Measurements from ENCODE around the gene CAMK2B.

CAMK2B gene

DNA sequence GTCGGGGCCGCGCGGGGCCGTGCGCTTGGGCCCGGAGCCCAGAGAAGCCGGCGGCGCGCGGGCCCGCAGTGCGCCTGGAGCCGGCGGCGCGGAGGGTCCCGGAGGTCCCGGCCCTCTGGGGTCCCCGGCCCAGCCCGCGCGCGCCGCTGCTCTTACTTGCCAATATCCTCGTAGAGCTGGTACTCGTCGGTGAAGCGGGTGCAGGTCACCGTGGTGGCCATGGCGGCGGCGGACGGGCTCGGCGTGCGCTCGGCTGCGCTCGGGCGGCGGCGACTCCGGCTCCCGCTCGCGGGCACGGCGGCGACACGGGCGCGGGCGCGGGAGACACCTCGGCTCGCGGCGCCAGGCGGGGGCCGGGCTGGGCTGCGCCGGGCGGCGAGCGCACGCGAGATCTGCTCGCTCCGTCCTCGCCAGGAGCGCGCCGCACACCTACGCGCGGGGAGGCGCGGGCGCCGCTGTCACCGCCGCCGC lies at the start of gene CAMK2B:
Gene CAMK2B (minus strand): TSS at position 394 of the 471 bp plus-strand sequence. CDS start 173 bp downstream, at position 221.
- DNase-seq (ENCODE audit: low spot score), result no peak

DNA sequence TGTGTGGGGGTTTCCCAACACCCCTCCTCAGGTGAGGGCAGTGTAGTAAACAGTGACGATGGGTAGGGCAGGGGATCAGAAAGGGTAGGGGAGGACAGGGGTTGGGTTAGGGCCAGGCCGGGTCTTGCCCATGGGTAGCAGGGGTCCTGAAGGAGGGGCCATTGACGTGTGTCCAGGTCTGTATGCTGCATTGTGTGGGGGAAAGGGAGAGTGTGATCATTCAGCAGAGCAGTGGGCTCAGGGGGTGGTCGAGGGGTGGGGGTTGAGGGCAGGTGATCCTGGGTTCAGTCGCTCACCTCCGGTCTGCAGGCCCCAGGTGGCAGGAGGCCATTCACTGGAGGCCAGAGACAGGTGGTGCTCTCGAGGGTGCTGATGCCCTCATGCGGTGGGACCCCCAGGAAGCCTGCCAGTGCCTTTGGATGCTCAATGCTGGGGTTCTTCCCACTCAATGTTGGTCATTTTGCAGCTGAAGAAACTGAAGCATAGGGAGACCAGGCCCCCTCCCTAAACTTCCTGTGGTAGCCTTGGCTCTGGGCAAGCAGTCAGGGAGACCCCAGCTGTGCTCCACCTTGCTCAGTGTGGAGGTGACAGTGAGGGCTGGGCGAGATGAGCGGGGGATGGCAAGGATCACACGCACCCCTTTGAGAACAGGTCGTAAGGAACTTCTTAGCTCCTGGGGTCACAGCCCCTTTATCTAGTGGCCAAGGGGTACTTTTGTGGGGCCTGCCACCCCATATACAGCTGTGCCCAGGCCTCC lies 48.8 kb upstream of the CAMK2B start:
- DNase-seq (ENCODE audit: low spot score), result no peak

DNA sequence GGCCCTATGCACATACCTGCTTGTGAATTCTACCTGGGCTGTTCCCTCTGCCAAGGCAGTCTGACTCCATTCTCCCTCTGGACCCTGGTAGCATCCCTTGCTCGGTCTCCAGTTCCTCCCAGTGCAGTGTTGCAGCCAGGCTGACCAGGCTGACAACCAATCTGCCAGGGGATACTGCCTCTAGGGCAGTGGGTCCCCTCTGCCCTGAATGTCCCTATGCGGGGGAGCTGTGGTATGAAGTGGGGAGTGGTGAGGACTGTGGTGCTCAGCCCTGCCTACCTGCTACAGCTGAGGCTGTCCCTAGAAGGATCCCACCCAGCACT lies 48.0 kb upstream of the CAMK2B start:
- DNase-seq (ENCODE audit: low spot score), result no peak

DNA sequence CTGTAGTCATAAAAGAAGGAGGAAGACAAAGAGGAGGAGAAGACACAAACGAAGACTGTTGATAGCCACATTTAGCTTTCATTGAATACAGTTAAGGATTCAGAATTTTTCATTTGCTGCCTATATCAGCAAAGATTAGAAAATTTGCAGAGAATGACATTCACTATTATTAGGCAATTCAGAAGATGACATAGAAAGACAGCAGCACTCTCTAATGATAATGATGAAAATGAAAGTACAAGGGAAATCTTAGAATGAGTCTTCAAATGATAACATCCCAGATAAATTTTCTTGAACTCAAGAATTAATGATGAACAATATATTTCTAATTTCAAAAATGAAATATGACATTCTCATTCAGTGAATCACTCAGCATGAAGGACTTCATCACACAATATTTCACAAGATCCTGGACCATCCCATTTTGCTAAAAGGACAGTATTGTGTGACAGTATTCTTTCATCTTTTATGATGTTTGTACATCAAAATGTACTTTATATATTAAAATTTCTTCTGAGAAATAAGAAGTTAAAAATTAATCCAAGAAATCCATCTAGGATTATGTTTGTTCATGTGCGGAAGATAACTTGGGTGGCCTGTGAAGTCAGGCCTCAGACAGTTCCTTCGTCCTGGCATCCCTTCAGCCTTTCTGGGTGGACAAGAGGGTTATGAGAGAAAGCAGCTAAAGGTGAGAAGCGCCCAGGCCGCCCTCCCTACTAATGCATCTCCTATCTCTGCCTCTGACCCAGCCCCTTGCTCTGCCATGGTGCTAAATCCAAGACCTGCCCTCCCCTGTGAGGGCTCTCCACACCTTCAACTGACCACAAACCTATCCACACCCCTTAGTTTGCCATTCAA lies 47.4 kb upstream of the CAMK2B start:
- no peak for DNase-seq (ENCODE audit: low spot score)

DNA sequence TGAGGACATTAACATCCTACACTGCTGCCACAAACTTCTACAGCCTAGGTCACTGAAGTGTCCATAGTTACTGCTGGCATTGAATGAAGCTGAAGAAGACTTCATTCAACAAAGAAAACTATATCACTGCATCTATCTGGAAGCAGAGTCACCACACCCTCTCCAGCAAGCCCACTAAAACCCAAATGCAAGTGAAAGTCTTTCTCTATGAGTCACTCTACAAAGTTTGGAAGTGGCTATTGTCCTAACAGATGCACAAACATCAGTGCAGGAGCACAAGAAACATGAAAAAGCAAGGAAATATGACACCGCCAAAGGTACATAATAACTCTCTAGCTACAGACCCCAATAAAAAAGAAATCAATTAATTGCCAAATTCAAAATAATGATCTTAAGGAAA lies 43.5 kb upstream of the CAMK2B start:
- no peak for DNase-seq (ENCODE audit: low spot score)

DNA sequence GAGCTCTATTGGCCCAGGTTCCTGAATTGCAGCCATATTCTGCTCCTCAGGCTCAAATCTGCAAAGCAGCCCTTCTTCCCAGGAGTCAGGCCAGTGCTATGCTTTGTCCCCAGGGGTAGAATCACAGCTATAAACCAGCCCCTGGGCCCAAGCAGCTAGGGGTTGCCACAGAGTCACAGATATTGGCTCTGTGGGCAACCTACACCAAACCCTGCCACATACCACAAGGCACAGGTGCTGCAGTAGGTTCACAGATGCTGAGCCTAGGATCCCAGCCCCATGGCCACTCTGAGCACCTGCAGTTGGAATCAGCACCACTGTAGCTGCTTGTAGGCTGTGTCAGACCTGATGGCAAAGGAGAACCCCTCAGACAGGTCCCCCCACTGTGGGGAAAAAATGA lies 43.1 kb upstream of the CAMK2B start:
- no peak for DNase-seq (ENCODE audit: low spot score)

DNA sequence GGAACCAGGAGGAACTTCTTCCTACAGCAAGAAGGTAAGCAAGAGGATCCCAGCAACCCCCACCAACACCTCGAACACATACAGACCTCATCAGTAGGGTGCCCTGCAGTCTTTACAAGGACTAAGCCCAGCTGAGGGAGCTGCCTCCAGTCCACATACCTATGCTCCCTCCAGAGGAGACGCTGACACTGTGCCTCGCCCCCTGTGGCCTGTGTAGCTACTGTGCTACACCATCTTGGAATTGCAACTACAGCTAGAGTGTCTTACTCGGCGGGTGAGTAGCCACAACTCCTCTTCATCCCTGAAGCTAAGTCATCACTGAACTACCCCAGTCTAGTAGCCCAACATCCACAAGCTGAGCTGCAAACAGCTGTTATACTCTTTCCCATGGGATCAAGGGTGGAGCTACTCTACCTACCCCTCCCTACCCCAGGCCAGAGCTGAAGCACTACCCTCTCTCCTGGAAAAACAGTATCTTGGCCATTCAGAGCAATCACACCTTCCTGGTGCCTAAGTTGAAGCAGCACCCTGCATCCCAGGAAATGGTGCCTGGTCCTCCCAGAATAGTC lies 42.2 kb upstream of the CAMK2B start:
- DNase-seq (ENCODE audit: low spot score), result no peak

DNA sequence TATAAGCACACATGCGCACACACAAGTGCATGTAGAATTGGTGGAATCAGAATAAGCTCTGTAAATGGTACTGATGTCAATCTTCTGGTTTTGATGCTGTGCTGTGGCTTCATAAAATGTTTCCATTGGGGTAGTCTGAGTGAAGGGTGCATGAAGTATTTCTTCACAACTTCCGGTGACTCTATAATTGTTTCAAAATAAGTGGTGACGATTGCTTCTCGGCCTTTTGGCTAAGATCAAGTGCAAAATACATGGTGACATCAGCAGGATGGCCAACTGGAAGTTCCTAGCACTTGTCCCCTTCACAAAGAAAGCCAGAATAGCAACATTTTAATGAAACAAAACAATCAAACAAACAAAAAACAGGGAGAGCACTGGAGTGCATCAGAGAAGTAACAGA lies 41.6 kb upstream of the CAMK2B start:
- no peak for DNase-seq (ENCODE audit: low spot score)

DNA sequence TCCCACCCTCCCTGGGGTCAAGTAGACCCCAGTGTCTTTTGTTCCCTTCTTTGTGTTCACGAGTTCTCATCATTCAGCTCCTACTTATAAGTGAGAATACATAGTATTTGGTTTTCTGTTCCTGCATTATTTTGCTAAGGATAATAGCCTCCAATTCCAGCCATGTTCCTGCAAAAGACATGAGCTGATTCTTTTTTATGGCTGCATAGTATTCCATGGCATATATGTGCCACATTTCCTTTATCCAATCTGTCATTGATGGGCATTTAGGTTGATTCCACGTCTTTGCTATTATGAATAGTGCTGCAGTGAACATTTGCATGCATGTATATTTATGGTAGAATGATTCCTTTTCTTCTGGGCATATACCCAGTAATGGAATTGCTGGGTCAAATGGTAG lies 28.3 kb upstream of the CAMK2B start:
- no peak for DNase-seq (ENCODE audit: low spot score)

DNA sequence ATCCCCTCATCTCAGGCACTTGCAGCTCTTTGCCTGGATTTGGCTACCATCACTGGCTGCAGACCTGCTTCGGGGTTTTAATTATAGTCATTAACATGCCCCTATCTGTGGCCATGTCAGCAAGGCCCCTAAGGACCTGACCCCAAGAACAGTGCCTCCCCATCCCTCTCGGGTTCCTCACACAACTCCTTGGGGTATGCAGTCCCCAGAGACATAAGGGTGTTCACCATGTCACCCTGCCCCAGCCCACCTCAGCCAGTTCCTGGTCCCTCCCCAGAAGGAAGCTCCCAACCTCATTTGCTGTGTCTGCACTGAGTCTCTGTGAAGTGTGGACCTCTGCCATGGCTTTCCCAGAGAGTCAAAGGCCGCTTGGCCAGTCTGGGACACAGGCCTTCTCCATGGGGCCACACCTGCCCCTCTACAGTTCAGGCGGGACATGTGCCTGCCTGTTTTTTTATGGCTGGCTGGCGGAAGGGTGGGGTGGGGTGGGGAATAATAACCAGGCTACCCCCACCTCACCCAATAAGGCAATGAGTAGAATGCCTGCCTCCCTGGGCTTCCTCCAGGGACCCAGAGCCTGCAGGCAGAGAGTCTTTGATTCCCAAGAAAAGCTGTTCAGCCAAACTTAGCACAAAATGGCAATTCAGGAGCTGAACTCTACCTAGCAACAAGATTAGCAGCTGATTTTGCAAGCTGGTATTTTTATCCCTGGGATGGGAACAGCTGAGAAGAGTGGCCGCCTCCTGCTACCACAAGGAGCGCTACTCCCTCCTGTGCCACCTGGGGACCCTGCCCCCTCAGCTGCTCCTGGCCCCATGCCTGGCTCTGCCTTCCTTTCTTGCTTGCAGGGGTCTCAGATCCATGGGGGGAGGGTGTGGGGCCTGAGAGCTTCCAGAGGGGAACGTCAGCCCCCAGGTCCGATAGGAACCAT lies 23.7 kb upstream of the CAMK2B start:
- no peak for DNase-seq (ENCODE audit: low spot score)

DNA sequence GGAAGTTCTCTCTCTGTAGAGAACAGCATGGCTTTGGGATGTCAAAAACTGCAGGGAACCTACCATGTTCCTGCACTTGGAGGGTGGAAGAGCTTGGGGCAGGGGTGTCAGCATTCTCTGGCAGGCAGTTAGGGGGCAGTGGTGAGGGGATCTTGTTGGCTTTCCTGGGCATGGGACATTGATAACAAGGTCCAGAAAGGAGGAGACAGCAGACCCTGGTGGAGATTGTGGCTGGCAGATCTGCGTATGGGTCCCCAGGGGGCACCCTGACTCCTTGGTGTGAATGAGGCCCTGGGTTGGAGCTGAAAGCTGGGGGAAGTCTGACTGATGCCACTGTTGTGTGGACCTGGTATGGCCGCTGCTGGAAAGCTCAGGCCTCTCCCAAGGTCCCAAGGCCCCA lies 22.9 kb upstream of the CAMK2B start:
- DNase-seq (ENCODE audit: low spot score), result peak; percentile 8

DNA sequence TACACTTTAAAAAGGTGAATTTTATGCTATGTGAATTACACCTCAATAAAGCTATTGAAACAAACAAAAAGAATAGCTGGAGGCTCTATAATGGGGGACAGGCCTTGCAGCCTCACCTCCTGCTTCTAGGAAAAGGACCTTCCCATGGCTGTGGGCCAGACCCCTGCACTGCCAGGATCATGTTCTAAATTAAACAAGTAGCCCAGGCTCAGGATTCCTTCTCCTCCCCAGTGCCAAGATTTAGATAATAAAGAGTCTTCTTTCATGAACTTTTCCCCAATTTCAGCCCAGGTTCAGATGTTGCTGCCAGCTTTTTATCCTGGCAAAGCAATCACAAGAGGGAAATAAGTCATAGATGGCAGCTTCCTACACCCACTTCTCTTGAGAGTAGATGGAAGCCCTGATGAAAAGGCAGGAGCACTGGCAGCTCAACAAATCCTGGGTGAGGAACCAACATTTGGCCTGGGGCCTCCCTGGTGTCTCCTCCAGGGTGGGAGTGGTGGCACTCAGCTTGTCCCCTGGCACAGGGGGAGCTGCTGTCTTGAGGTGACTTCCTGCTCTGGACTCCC lies 22.2 kb upstream of the CAMK2B start:
- DNase-seq (ENCODE audit: low spot score), result no peak

DNA sequence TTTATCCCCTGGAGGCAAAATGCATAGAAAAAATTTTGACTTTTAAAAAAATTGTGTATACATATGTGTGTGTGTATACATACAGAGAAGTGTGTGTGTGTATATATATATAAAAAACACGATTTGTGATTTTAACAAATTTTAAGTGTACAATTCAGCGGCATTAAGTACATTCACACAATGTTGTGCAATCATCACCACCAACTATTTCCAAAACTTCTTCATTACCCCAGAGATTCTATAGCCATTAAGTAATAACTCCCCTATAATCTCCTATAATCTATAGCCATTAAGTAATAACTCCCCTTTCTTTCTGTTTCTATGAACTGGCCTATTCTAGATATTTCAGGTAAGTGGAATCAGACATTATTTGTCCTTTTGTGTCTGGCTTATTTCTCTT lies 20.7 kb upstream of the CAMK2B start:
- no peak for DNase-seq (ENCODE audit: low spot score)

DNA sequence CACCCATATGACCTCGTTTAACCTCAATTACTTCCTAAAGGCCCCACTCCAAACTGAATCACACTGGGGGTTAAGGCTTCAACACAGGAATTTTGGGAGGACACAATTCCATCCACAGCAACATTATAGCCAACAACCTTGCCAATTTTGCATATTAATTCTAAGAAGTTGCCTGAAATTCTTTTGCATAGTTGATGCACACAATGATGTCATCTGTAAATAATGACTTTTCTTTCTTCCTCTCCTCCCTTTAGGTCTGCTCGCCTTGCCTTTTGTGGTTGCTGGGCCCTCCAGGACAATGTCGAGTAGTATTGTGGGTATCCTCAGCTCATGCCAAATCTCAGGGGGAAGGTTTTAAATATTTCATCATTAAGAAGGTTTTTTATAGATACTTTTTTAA lies 16.0 kb upstream of the CAMK2B start:
- no peak for DNase-seq (ENCODE audit: low spot score)

DNA sequence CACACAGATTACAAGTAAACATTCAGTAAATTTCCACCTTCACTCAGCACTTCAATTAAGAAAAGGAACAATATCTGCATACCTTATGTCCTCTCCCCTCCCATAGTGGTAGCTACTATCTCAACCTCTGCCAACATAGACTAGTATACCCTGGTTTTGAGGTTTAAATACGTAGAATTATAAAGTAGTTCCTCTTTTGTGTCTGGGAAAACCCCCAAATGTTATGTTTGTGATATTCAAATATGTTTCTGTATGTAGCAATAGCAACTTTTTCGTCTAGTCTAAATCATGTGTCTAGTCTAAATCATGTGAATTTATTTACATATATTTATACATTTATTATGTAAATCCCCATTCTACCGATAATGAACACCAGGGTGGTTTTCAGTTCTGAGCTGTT lies 13.2 kb upstream of the CAMK2B start:
- DNase-seq (ENCODE audit: low spot score), result no peak

DNA sequence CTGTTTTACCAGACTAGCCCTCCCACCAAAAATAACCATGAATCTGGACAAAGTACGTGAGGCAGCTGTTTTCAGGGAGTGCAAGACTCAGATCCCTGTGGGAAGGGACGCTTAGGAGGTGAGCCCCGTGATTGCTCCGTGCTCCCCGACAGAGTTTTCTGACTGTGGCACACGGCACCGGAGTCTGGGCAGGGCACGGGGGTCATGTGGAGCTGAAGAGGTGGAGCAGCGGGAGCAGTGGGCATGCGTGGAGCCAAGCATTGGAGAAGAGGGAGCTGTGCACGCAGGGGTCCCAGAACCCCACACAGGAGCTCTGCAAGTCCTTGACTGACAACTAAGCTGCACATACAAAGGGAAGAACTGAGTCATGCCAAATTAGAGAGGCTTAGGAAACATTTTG lies 11.1 kb upstream of the CAMK2B start:
- DNase-seq (ENCODE audit: low spot score), result no peak

DNA sequence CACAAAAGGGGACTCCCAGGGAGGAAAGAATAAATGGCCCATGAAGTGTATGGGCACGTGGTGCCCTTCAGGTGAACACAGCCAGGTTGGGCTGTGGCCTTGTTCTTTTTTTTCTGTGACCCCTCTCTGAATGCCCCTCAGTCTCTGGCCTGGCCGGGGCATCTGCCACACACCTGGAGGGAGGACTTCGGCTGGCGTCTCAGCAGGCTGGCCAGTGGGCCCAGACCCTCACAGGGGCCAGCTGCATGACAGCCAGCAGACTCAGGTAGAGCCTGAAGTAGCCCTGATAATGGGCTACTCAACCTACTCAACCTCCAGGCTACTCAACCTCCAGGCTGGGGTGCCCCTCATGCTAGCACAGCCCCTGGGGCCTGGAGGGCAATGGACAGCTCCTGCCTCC lies 9.8 kb upstream of the CAMK2B start:
- DNase-seq (ENCODE audit: low spot score), result no peak

DNA sequence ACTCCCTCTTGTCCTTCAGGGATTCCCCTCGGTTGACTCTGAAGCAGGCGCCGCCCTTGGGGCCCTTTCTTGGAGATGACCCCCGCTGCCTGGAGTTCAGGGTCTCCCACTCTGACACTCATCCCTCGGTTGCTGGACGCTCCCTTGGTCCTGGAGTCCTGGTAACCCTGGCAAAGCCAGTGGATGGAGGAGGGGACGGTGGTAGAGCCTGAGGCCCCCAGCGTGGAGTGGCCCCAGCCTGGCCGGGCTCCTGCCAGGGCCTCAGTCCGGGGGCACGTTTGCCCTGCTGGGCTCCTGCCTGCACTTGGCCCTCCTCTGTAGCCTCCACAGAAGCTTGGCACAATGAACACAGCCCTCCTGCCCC lies 9.3 kb upstream of the CAMK2B start:
- no peak for DNase-seq (ENCODE audit: low spot score)

DNA sequence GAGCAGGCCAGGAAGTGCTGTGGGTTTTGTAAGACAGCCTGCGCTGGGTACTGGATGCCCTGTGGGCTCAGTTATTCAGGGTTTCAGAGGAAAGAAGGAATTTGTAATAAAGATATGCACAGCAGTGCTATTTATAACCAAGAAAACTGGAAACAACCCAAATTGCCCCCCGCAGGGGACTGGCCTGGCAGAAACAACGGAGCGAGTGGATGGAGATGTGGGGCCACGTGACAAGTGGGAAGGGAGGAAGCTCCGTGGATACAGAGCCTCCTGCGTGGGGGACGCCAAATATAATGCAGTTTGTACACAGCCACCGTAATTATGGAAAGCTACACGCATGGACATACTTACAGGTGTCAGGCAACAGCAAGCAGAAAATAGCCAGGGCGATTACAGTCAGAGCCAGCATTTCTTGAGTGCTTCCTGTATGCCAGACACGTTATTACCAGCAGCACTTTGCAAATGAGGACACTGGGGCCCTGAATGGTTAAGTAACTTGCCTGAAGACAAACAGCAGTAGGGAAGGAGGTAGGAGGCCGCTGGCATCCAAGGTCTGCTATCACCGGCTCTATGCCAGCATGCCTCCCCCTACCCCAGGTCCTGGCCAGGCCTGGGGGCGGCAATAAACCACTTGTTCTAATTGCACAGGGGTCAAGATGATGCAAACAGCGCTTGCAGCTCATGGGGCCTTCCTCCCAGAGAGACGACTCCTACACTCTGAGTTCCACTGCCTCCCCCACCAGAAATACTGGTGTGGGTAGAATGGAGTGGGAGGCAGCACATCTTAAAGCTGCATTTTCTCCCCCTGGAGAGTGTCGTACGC lies 8.7 kb upstream of the CAMK2B start:
- DNase-seq (ENCODE audit: low spot score), result no peak

DNA sequence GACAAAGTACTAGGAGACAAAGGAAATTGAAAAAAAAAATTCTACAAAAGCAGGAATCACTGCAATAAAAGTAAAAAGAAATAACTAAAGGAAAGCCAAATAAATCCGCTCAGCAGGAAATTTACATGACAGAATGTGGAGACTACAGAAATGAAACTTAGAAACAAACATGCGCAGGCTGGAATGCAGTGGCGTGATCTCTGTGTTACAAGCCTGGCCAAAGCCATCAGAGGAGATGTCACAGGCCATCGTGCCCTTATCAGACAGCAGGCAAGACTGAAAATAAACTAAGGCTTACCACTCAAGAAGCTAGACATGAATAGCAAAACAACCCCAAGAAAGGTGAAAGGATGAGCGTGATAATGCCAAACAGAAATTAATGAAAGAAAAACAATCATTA lies 6.3 kb upstream of the CAMK2B start:
- no peak for DNase-seq (ENCODE audit: low spot score)

DNA sequence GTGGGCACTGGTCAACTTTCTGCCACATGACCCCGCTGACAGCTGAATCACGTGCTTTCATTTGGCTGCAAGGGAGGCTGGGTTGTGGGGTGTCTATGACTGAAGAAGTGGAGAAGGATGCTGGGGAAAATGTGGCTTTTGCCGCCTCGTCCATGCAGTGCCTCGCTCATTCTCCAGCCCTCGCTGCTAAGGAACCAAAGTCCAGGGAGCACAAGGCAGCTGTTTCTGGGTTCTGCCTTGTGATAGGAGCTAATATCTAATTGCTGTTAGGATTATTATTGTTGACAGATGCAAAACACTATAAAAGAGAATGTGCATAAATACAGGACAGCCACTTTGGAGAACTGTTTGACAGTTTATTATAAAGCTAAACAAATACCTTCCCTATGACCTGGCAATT lies 4.9 kb upstream of the CAMK2B start:
- DNase-seq (ENCODE audit: low spot score), result no peak

Measured in RKO (cell line).